ENCODE results near the gene NRG3.

The NRG3 gene

DNA sequence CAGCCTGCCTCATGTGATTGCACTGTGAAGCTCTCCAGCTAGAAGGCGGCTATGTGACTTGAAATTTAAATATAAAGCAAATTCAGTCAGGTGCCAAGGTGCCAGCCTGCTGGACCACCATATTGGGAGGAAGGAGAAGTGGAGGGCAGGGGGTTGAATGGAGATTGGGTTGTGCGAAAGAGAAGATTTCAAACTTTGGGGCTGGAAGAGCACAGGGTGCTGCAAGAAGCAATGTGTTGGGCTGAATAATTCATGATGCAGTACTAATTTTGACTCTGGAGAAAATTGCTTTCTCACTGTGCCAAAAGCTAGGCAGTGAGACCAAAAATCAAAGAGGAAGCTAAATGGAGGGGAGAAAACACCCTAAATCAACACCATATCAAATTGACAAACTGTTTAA is 335.3 kb downstream of the NRG3 start:
- in situ Hi-C loops (cut with MboI; ENCODE audit: low pct_unique_long_range_greater_than_20kb, low sequenced_read_pairs, unreplicated experiment) = no loop called here
- no peak for DNase-seq (ENCODE audit: low spot score)

DNA sequence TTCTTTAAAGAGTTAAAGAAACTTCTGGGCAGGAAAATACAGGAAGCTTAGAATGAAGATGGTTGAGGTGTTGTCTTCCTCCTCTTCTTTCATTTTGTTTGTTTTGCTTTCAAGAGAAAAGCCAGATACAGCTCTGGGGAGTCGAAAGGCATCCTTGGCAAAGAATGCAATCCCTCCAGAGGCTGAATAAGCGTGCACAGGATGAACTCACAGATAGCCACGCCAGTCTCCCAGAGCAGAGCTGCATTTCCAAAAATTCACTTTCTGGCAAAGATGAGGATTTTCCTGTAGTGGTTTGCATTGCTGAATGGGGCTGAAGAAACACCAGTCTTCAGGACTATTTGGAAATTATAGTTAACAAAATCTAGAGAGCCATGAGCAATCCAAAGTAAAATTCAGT is 336.4 kb downstream of the NRG3 start:
- DNase-seq (ENCODE audit: low spot score) = no peak
- in situ Hi-C loops (cut with MboI; ENCODE audit: low pct_unique_long_range_greater_than_20kb, low sequenced_read_pairs, unreplicated experiment) = no loop called here
- TF ChIP-seq, protein P1, sequence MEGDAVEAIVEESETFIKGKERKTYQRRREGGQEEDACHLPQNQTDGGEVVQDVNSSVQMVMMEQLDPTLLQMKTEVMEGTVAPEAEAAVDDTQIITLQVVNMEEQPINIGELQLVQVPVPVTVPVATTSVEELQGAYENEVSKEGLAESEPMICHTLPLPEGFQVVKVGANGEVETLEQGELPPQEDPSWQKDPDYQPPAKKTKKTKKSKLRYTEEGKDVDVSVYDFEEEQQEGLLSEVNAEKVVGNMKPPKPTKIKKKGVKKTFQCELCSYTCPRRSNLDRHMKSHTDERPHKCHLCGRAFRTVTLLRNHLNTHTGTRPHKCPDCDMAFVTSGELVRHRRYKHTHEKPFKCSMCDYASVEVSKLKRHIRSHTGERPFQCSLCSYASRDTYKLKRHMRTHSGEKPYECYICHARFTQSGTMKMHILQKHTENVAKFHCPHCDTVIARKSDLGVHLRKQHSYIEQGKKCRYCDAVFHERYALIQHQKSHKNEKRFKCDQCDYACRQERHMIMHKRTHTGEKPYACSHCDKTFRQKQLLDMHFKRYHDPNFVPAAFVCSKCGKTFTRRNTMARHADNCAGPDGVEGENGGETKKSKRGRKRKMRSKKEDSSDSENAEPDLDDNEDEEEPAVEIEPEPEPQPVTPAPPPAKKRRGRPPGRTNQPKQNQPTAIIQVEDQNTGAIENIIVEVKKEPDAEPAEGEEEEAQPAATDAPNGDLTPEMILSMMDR (IDR thresholded peaks at IDR 0.05; ENCODE audit: extremely low read depth, insufficient read depth, missing control alignments) = no peak

More for the DNA sequence above, 335.3 kb downstream of the NRG3 start:
- TF ChIP-seq, protein P1 (IDR thresholded peaks at IDR 0.05; ENCODE audit: extremely low read depth, insufficient read depth, missing control alignments) = no peak

DNA sequence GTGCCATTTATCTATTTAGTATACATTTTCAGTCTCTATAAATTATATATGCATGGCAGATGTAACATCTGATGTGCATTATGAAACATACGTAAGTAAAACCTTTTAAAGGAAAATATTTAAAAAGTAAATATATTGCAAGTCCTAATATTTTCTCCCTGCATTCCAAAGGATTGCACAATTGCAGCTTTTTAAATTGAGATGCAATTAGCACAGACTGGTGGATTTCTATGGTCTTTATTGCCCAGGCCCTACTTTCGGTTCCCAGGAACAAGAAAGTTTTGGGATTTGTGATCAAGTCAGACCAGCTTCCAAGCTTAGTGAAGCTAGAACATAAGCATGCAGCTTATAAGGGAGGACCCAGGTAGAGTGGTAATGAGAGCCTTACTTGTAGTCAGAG is 337.8 kb downstream of the NRG3 start:
- no peak for DNase-seq (ENCODE audit: low spot score)
- TF ChIP-seq, protein P1 (IDR thresholded peaks at IDR 0.05; ENCODE audit: extremely low read depth, insufficient read depth, missing control alignments) = no peak
- in situ Hi-C loops (cut with MboI; ENCODE audit: low pct_unique_long_range_greater_than_20kb, low sequenced_read_pairs, unreplicated experiment) = no loop called here

DNA sequence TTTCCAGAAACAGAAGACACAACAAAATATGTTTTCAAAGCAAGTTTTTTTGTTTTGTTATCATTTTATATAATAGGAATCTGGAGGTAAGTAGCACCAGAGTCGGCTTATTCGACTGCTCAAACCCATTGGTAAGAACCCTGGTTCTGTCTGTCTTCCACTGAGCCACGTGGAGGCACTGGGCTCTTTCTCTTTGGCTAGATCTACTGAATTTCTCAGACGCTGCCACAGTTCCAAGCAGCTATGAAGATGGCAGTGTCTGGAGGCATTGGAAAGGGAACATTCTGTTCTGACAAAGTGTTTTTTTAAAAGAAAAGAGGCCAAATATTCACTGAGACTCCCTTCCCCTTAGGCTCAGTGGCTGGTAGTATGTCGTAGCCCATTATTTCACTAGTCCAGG is 338.8 kb downstream of the NRG3 start:
- TF ChIP-seq, protein P1 (IDR thresholded peaks at IDR 0.05; ENCODE audit: extremely low read depth, insufficient read depth, missing control alignments) = no peak
- DNase-seq (ENCODE audit: low spot score) = no peak
- in situ Hi-C loops (cut with MboI; ENCODE audit: low pct_unique_long_range_greater_than_20kb, low sequenced_read_pairs, unreplicated experiment) = no loop called here

DNA sequence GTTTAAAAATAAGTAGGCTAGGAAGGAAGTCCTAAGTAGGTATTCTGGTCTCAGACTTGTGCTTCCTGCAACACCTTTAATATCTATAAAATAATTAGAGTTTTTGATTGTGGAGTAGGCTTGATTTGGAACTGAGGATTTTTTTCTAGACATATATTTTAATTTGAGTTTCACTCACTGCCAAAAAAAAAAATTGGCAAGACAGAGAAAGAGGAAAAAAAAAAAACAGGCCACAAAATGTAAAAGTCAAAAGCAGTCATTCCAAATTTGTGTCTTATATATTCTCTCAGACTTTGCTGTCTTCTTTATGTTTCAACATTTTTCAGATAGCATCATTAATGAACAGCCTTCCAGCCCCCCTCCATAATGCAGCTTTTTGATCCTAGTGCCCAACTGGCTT is 346.1 kb downstream of the NRG3 start:
- in situ Hi-C loops (cut with MboI; ENCODE audit: low pct_unique_long_range_greater_than_20kb, low sequenced_read_pairs, unreplicated experiment) = no loop called here
- no peak for DNase-seq (ENCODE audit: low spot score)
- TF ChIP-seq, protein P1 (IDR thresholded peaks at IDR 0.05; ENCODE audit: extremely low read depth, insufficient read depth, missing control alignments) = no peak

DNA sequence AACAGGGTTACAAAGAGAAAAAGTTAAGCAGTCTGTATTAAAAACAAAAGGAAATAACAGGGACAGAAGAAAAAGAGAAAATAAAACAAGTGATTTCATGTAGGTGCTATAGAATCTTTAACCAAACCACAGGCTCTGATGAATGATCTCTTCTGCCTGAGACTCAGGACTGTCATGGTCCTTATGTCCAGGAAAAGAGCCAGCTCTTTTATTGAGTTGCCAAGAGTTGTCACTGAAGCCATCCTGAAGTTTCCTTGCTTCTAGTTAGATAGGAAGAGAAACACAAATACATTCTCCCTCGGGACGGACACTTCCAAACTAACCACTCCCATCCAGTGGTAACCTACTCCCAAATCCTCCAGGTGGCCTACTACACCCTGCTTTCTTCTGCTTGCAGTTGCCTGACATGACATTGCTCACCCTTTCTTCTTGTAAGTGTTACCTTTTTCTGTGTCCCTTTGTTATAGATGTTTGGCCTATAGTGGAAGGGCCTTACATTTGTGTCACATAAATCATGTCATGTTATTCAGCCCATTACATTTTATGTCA is 346.7 kb downstream of the NRG3 start:
- TF ChIP-seq, protein P1 (IDR thresholded peaks at IDR 0.05; ENCODE audit: extremely low read depth, insufficient read depth, missing control alignments) = peak; percentile 49
- in situ Hi-C loops (cut with MboI; ENCODE audit: low pct_unique_long_range_greater_than_20kb, low sequenced_read_pairs, unreplicated experiment) = no loop called here
- DNase-seq (ENCODE audit: low spot score) = no peak

DNA sequence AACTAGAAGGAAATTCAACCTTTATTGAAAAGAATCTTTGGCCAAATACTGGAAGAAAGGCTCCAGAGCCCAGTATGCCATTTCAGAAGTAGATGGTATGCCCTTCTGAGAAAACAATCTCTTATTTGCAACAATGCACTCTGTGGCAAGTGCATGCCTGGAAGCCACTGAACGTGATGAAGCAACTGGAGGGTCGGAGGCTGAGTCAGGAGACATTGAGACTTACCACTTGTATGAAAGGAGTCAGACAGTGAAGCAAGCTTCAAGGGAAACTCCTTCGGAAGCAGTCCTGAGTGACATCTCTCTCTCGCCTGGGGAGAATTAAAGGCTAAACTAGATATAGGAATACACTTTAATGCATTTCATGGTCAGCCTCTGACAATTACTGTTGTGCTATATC is 353.7 kb downstream of the NRG3 start:
- TF ChIP-seq, protein P1 (IDR thresholded peaks at IDR 0.05; ENCODE audit: extremely low read depth, insufficient read depth, missing control alignments) = no peak
- in situ Hi-C loops (cut with MboI; ENCODE audit: low pct_unique_long_range_greater_than_20kb, low sequenced_read_pairs, unreplicated experiment) = no loop called here

More for the DNA sequence above, 353.7 kb downstream of the NRG3 start:
- DNase-seq (ENCODE audit: low spot score) = no peak

Measured in GM13977 (cell line).